A549 (cell line): ENCODE results near the gene DPF1. TPM values are rescaled to one million over a fixed set of nuclear protein-coding genes. Genes with fewer than 3 reads are reported as not detected.

Experiments used
- ATAC-seq, 2 experiments: fragments of 200-7000 bp in 1 of 2; fragments of >200 bp in 1 of 2; cut with Nextera tagmentation in 1 of 2; cut with Tn5 transposase in 1 of 2; 3 replicates each; pipeline versions ENCODE4 v1.8.0 to v1.9.1; 2018 to 2020; ENCODE audit warnings: mild to moderate bottlenecking in 1 of 2, moderate library complexity in 1 of 2
- CTCF ChIA-PET: fragments of 300-600 bp; sonication (Branson Sonifier 250); formaldehyde crosslinking; extraction: SDS; loops from one replicate; lab custom pipeline; 2021; ENCODE audit warnings: antibody characterized with exemption, inconsistent platforms; lab: Yijun Ruan, JAX
- POLR2A ChIA-PET: fragments of 350-600 bp; formaldehyde crosslinking; extraction: SDS; loops from one replicate; lab custom pipeline; 2021; ENCODE audit warnings: antibody characterized with exemption, inconsistent platforms; lab: Yijun Ruan, JAX
- DNase-seq, 2 experiments: peaks; one replicate each; pipeline versions ENCODE4 v3.0.0 to v3.0.0-alpha.2; 2011 to 2016; ENCODE audit warnings: low read depth in 1 of 2, low spot score in 1 of 2
- FAIRE-seq: peaks from 2 replicates; lab custom pipeline; 2011; peaks lifted over from hg19 to GRCh38; lab: Jason Lieb, UNC
- H3K27ac ChIP-seq, 2 experiments: fragments of >200 bp; sonication (Bioruptor Twin); formaldehyde crosslinking; 3 replicates each; pipeline ENCODE4 v1.5.1; 2016 to 2017
- H3K4me1 ChIP-seq: fragments of >200 bp; sonication (Bioruptor Twin); formaldehyde crosslinking; 3 replicates; pipeline ENCODE4 v1.6.1; 2016
- H3K4me2 ChIP-seq: fragments of >200 bp; sonication (Bioruptor Twin); formaldehyde crosslinking; 3 replicates; pipeline ENCODE4 v1.6.1; 2016
- H3K4me3 ChIP-seq: fragments of >200 bp; sonication (Bioruptor Twin); formaldehyde crosslinking; 3 replicates; pipeline ENCODE4 v1.5.1; 2016
- H3K9me3 ChIP-seq: fragments of >200 bp; sonication (Bioruptor Twin); formaldehyde crosslinking; 3 replicates; pipeline ENCODE4 v1.6.1; 2016
- CBX2 ChIP-seq: fragments of 200-600 bp; sonication (generic); IDR thresholded peaks from 2 replicates; pipeline ENCODE4 v1.6.1; 2016; ENCODE audit warnings: low read depth, mild to moderate bottlenecking, borderline replicate concordance
- CBX8 ChIP-seq: fragments of 200-600 bp; sonication (generic); IDR thresholded peaks from 2 replicates; pipeline ENCODE4 v1.6.1; 2016
- CEBPB ChIP-seq, 2 experiments: fragments of >200 bp in 1 of 2; sonication (Bioruptor Twin) in 1 of 2; formaldehyde crosslinking in 1 of 2; IDR thresholded peaks; 2 replicates each; pipeline ENCODE4 v1.6.1; 2012 to 2016
- CHD4 ChIP-seq: fragments of 200-600 bp; sonication (generic); IDR thresholded peaks from 2 replicates; pipeline ENCODE4 v1.6.1; 2016; ENCODE audit warnings: antibody characterized with exemption, mild to moderate bottlenecking, borderline replicate concordance
- EHF ChIP-seq: fragments of 250-450 bp; sonication (Bioruptor Pico); IDR thresholded peaks from 2 replicates; pipeline ENCODE4 v1.5.0; 2020; ENCODE audit warnings: mild to moderate bottlenecking
- EHMT2 ChIP-seq: fragments of 200-600 bp; sonication (generic); IDR thresholded peaks from 2 replicates; pipeline ENCODE4 v1.6.1; 2016; ENCODE audit warnings: antibody characterized with exemption, low read depth, mild to moderate bottlenecking, moderate library complexity
- FOSL2 ChIP-seq, 2 experiments: fragments of 450-650 bp in 1 of 2; fragments of >200 bp in 1 of 2; sonication (Bioruptor Twin) in 1 of 2; formaldehyde crosslinking; IDR thresholded peaks; 2 replicates each; pipeline versions ENCODE4 v1.5.0 to v1.6.1; 2016 to 2020; ENCODE audit warnings: mild to moderate bottlenecking in 1 of 2, moderate library complexity in 1 of 2
- GATA3 ChIP-seq: IDR thresholded peaks from 2 replicates; pipeline ENCODE4 v1.6.1; 2012; ENCODE audit warnings: borderline replicate concordance
- HOXA7 ChIP-seq: fragments of 250-450 bp; sonication (Bioruptor Pico); IDR thresholded peaks from 2 replicates; pipeline ENCODE4 v1.5.0; 2020; ENCODE audit warnings: mild to moderate bottlenecking, moderate library complexity
- HOXB5 ChIP-seq: fragments of 250-450 bp; sonication (Bioruptor Pico); IDR thresholded peaks from 2 replicates; pipeline ENCODE4 v1.5.0; 2020; ENCODE audit warnings: mild to moderate bottlenecking, moderate library complexity
- MAZ ChIP-seq: fragments of 150-350 bp; IDR thresholded peaks from 2 replicates; pipeline ENCODE4 v1.6.1; 2014; ENCODE audit warnings: antibody characterized with exemption, low read depth, low read length, borderline replicate concordance
- MYC ChIP-seq: IDR thresholded peaks from 2 replicates; pipeline ENCODE4 v1.6.1; 2012; ENCODE audit warnings: mild to moderate bottlenecking, inconsistent platforms, low read length, improper control_type of control experiment, borderline replicate concordance
- NPAS2 ChIP-seq: fragments of 250-450 bp; sonication (Bioruptor Pico); IDR thresholded peaks from 2 replicates; pipeline ENCODE4 v1.8.0; 2022; ENCODE audit warnings: mild to moderate bottlenecking, moderate library complexity, borderline replicate concordance
- PHF8 ChIP-seq: fragments of 200-600 bp; sonication (generic); IDR thresholded peaks from 2 replicates; pipeline ENCODE4 v1.6.1; 2016; ENCODE audit warnings: low read depth, mild to moderate bottlenecking, antibody characterized with exemption, moderate library complexity, borderline replicate concordance
- POLR2AphosphoS2 ChIP-seq: conservative IDR thresholded peaks from 2 replicates; pipeline ENCODE4 v1.6.1; 2012; ENCODE audit warnings: low read length, improper control_type of control experiment, inconsistent platforms
- RARB ChIP-seq: fragments of 250-450 bp; sonication (Bioruptor Pico); IDR thresholded peaks from 2 replicates; pipeline ENCODE4 v1.8.0; 2021; ENCODE audit warnings: mild to moderate bottlenecking, moderate library complexity
- SMC3 ChIP-seq: fragments of >200 bp; sonication (Bioruptor Twin); formaldehyde crosslinking; IDR thresholded peaks from 3 replicates; pipeline ENCODE4 v1.6.1; 2018; ENCODE audit warnings: inconsistent platforms
- SREBF2 ChIP-seq: fragments of 450-650 bp; IDR thresholded peaks from 2 replicates; pipeline ENCODE4 v1.6.1; 2014; ENCODE audit warnings: mild to moderate bottlenecking, moderate library complexity
- ZC3H11A ChIP-seq: fragments of 450-650 bp; IDR thresholded peaks from 2 replicates; pipeline ENCODE4 v1.6.1; 2014; ENCODE audit warnings: antibody characterized with exemption, mild to moderate bottlenecking
- WGBS: methylation state at CpG from one replicate; pipeline ENCODE4 v1.1.6; 2017; ENCODE audit errors: missing lambda C conversion rate; 5-methylcytosine and 5-hydroxymethylcytosine counted together
- polyA plus RNA-seq, 4 experiments: library from polyadenylated mRNA; depleted of rRNA in 3 of 4; stranded (reverse); fragments of >200 nt; fragmentation: RNase III in 1 of 4; extraction: RNeasy Plus Mini Kit Qiagen cat#74134 plus additional on column Dnase treatment in 1 of 4; gene quantifications; 2 replicates in 3 of 4; 3 replicates in 1 of 4; pipeline ENCODE4 v1.2.3, GENCODE V29; 2011 to 2017
- TF ChIP-seq, protein P1 (sequence below): fragments of 250-450 bp; sonication (Bioruptor Pico); IDR thresholded peaks from 2 replicates; pipeline ENCODE4 v1.5.0; 2020; ENCODE audit warnings: low read depth, mild to moderate bottlenecking, moderate library complexity
- TF ChIP-seq, protein P2 (sequence below): fragments of 200-600 bp; sonication (generic); IDR thresholded peaks from 2 replicates; pipeline ENCODE4 v1.6.1; 2016; ENCODE audit warnings: antibody characterized with exemption, mild to moderate bottlenecking, moderate library complexity
- TF ChIP-seq, protein P3 (sequence below): fragments of 450-650 bp; IDR thresholded peaks from 2 replicates; pipeline ENCODE4 v1.6.1; 2014; ENCODE audit warnings: antibody characterized with exemption
- TF ChIP-seq, protein P4 (sequence below): fragments of >200 bp; sonication (Bioruptor Twin); formaldehyde crosslinking; IDR thresholded peaks from 3 replicates; pipeline ENCODE4 v1.5.1; 2016

DPF1 gene
- polyA plus RNA-seq, 2 of the 4 experiments (the other 2 are of a cell fraction): 2.1 to 6.8 TPM

DNA sequence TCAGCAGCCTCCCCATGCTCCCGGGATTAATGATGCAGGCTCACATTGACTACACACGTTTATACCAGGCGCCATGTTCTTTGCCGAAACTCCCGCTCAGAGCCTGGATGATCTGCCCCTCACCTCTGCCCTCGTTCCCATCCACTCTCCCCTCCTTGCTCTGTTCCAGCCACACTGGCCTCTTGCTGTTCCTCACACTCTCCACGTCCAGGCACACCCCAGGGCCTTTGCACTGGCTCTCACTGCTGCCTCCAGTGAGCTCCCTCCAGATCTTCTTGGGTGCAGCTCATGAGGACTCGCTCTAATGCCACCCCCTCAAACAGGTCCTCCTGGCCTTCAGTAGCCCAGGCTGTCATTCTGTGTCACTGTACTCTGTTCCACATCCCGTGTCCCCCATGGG, 39.2 kb downstream of the DPF1 start:
- 93% methylated on average over 9 of the region's 9 CpGs for WGBS
- H3K4me1 ChIP-seq: no peaks in the 10 kb centered on the region; the same call in 2 of the 3 replicates
- no peak for TF ChIP-seq POLR2AphosphoS2
- H3K9me3 ChIP-seq: peaks cover 11% of the 10 kb centered on the region
- ATAC-seq (no peak), DNase-seq (no peak), FAIRE-seq (no peak)
- H3K4me2 ChIP-seq: no peak overlapping the region
- no peak overlapping the region for H3K4me3 ChIP-seq
- CTCF ChIA-PET: interaction anchor here (0.7 to 3.3 kb wide), 6 partner anchors 12 to 282 kb away, joined by 3 to 13 read pairs (median 4); no protein-coding TSS in a partner anchor
- no peak overlapping the region for H3K27ac ChIP-seq
- POLR2A ChIA-PET: no interaction called here

DNA sequence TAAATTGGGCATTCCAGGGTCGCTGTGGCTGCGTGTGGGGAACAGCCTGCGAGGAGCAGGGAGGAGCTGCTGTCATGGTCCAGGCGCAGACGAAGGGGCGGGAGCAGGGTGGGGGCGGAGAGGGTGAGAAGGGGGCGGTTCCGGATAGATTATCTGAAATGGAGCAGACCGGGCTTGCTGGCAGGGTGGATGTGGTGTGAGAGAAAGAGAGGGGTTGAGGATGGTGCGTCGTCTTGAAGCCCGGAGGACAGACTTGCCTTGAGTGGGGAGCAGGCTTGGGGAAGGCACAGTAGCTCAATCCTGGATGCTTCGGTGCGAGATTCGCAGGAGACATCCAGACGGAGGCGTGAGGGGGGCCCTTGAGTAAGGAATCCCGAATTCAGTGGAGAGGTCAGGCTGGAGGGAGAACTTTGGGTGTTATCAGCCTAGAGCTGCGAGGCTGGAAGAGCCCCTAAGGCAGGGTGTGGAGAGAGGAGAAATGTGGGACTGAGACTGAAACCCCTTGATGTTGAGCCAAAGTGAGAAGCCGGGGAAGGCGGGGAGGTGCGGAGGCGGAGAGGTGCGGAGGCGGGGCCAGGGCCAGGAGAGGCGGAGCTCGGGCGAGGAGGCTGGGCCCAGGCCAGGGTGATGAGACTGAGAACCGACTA, 40.6 kb downstream of the DPF1 start:
- no peak overlapping the region for H3K27ac ChIP-seq
- no peak overlapping the region for H3K4me2 ChIP-seq
- H3K4me3 ChIP-seq: no peak overlapping the region
- no peaks in the 10 kb centered on the region for H3K4me1 ChIP-seq
- DNase-seq (no peak), FAIRE-seq (no peak), ATAC-seq (peak; percentile 54 to 69; a peak in 5 of 6 replicates)
- TF ChIP-seq CEBPB (IDR thresholded peaks at IDR 0.05) (no peak), HOXA7 (CRISPR knock-in tag) (no peak), CBX8 (no peak), EHF (CRISPR knock-in tag) (no peak), MAZ (no peak)
- TF ChIP-seq, protein P1, sequence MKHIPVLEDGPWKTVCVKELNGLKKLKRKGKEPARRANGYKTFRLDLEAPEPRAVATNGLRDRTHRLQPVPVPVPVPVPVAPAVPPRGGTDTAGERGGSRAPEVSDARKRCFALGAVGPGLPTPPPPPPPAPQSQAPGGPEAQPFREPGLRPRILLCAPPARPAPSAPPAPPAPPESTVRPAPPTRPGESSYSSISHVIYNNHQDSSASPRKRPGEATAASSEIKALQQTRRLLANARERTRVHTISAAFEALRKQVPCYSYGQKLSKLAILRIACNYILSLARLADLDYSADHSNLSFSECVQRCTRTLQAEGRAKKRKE (CRISPR knock-in tag): no peak
- CTCF ChIA-PET: interaction anchor here (0.9 to 4.0 kb wide), 13 partner anchors 9 to 361 kb away, joined by 3 to 21 read pairs (median 7); partner anchors contain the start of gene PPP1R14A
- POLR2A ChIA-PET: no interaction called here
- WGBS: 91% methylated on average over 30 of the region's 30 CpGs
- H3K9me3 ChIP-seq: peaks cover 13% of the 10 kb centered on the region

DNA sequence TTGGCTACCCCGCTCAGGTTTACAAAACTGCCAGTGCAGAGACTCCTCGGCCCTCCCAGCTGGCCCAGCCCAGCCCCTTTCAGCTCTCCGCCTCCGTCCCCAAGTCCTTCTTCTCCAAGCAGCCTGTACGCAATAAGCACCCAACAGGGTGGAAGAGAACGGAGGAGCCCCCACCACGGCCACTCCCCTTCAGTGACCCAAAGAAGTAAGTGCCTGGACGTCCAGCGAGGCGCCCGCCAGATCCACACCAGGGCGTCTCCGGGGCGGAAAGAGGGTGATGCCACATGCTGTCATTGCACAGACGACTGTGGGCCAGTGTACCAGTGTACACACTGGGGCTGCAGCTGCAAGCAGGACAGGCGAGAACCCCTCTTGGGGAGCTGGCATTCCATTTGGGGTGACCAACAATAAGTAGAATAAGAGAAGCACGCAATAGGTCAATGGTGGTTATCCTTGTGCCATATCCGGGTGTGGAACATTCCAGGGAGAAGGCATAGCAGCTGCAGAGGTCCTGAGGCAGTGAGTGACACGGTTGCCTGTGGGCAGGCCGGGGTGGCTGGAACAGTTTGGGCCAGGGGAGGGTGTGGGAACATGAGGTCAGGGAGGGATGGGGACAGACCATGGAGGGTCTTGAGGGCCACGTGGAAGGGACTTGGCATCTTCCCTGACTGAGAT, 41.3 kb downstream of the DPF1 start:
- Histone ChIP-seq H3K9me3 (peaks cover 13% of the 10 kb centered on the region), H3K4me2 (no peak overlapping the region), H3K27ac (no peak overlapping the region), H3K4me3 (no peak overlapping the region), H3K4me1 (no peaks in the 10 kb centered on the region)
- TF ChIP-seq SMC3 (no peak), CBX8 (no peak), PHF8 (no peak), HOXA7 (CRISPR knock-in tag) (no peak), FOSL2 (IDR thresholded peaks at IDR 0.05) (no peak), FOSL2 (CRISPR knock-in tag; IDR thresholded peaks at IDR 0.05) (no peak), MYC (no peak), EHMT2 (no peak), POLR2AphosphoS2 (no peak), CHD4 (no peak), CBX2 (no peak), SREBF2 (no peak), NPAS2 (CRISPR knock-in tag) (no peak), HOXB5 (CRISPR knock-in tag) (no peak), RARB (no peak), ZC3H11A (no peak), GATA3 (no peak)
- TF ChIP-seq, protein P2, sequence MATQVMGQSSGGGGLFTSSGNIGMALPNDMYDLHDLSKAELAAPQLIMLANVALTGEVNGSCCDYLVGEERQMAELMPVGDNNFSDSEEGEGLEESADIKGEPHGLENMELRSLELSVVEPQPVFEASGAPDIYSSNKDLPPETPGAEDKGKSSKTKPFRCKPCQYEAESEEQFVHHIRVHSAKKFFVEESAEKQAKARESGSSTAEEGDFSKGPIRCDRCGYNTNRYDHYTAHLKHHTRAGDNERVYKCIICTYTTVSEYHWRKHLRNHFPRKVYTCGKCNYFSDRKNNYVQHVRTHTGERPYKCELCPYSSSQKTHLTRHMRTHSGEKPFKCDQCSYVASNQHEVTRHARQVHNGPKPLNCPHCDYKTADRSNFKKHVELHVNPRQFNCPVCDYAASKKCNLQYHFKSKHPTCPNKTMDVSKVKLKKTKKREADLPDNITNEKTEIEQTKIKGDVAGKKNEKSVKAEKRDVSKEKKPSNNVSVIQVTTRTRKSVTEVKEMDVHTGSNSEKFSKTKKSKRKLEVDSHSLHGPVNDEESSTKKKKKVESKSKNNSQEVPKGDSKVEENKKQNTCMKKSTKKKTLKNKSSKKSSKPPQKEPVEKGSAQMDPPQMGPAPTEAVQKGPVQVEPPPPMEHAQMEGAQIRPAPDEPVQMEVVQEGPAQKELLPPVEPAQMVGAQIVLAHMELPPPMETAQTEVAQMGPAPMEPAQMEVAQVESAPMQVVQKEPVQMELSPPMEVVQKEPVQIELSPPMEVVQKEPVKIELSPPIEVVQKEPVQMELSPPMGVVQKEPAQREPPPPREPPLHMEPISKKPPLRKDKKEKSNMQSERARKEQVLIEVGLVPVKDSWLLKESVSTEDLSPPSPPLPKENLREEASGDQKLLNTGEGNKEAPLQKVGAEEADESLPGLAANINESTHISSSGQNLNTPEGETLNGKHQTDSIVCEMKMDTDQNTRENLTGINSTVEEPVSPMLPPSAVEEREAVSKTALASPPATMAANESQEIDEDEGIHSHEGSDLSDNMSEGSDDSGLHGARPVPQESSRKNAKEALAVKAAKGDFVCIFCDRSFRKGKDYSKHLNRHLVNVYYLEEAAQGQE: no peak
- TF ChIP-seq, protein P3, sequence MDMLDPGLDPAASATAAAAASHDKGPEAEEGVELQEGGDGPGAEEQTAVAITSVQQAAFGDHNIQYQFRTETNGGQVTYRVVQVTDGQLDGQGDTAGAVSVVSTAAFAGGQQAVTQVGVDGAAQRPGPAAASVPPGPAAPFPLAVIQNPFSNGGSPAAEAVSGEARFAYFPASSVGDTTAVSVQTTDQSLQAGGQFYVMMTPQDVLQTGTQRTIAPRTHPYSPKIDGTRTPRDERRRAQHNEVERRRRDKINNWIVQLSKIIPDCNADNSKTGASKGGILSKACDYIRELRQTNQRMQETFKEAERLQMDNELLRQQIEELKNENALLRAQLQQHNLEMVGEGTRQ: no peak
- TF ChIP-seq, protein P4, sequence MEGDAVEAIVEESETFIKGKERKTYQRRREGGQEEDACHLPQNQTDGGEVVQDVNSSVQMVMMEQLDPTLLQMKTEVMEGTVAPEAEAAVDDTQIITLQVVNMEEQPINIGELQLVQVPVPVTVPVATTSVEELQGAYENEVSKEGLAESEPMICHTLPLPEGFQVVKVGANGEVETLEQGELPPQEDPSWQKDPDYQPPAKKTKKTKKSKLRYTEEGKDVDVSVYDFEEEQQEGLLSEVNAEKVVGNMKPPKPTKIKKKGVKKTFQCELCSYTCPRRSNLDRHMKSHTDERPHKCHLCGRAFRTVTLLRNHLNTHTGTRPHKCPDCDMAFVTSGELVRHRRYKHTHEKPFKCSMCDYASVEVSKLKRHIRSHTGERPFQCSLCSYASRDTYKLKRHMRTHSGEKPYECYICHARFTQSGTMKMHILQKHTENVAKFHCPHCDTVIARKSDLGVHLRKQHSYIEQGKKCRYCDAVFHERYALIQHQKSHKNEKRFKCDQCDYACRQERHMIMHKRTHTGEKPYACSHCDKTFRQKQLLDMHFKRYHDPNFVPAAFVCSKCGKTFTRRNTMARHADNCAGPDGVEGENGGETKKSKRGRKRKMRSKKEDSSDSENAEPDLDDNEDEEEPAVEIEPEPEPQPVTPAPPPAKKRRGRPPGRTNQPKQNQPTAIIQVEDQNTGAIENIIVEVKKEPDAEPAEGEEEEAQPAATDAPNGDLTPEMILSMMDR: no peak
- no peak for DNase-seq
- CTCF ChIA-PET: interaction anchor here (0.7 to 4.0 kb wide), 14 partner anchors 10 to 361 kb away, joined by 3 to 21 read pairs (median 6); partner anchors contain the start of gene PPP1R14A
- peak; percentile 18 to 25; a peak in 4 of 6 replicates for ATAC-seq
- POLR2A ChIA-PET: no interaction called here
- 92% methylated on average over 21 of the region's 21 CpGs for WGBS
- FAIRE-seq: no peak
